ENCODE results near the gene ZNF669.

The ZNF669 gene

DNA sequence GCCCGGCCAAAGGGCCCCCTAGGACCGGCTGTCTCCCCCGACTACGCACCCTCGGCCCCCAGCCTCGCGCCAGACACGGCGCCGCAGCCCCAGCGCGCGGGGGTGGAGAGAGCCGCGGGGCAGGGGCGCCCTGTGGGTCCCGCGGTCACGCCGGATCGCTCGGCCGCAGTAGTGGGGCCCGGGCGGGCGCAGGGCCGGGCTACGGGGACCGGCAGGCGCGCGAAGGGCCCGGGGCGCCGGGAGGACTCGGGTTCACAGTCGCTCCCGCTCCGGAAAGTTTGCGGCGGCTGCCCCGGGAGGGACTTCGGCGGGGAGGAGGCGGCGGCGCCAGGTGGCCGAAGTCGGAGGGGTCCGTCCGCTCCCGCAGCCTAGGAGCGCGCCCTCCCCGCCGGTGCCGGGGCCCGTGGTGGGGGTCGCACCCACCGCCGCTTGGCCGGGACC lies 7.1 kb upstream of the ZNF669 start:
- DNase-seq (ENCODE audit: low read depth in 2 of 2): no peak

DNA sequence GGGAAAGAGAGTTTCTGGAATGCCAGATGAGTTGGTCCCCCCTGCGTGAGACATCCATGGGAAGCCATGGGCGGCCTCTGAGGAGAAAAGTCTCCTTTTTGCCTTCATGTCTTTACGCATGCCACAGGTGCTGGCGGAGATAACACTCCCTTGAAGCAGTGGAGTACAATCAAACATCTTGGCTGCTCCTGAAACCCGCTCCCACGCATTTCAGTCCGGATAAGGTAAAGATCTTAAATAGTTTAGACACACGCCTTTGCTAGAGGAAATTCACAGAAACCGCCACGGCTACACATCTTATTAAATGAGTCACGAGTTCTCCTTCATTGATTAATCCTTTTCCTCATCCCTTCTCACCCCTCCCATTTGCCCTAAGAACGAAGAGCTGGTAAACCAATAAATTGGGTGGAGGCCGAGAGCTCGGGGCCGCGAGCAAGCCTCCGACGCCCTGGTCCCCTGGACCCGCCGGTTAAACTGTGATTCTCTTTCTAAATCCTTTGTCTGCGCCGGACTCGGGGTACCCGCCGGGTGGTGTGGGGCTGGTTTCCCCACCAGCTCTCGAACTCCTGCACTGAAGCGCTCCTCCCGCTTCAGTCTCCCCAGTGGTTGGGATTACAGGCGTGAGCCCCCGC lies 6.6 kb upstream of the ZNF669 start:
- DNase-seq (ENCODE audit: low read depth in 2 of 2): peak in 1 of 2 donors; percentile 45

DNA sequence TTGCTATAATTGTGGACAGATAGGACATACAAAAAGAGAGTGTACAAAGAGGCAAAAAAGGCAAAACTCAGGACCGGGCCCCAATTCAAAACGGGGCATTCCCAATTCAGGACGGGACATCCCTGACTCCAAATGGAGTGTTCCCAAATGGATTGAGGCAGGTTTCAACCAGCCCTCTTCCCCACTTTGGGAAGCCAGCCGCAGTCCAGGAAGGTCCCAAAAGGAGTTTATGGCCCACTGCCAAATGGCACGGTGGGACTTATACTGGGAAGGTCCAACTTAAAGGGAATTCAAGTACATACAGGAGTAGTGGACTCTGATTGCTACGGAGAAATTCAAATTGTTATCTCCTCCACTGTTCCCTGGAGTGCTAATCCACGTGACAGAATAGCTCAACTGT lies 3.5 kb upstream of the ZNF669 start:
- DNase-seq (ENCODE audit: low read depth in 2 of 2): no peak

DNA sequence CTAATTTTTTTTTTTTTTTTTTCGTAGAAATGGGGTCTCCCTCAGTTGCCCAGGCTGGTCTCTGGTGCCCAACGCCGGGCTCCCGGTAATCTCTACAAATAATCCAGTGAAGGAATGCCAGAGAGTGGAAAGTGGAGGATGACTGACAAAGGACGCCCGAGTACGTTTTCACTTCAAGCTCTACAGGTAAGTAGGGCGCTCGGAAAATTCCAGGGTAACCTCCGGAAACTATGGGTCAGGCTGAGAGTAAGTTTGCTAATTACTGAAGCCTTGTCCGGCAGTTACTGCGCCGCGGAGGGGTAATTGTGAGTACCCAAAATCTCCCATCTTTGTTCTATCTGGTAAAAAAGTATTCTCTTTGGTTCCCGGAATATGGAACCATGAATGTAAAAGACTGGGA lies 1.8 kb upstream of the ZNF669 start:
- no peak for DNase-seq (ENCODE audit: low read depth in 2 of 2)

DNA sequence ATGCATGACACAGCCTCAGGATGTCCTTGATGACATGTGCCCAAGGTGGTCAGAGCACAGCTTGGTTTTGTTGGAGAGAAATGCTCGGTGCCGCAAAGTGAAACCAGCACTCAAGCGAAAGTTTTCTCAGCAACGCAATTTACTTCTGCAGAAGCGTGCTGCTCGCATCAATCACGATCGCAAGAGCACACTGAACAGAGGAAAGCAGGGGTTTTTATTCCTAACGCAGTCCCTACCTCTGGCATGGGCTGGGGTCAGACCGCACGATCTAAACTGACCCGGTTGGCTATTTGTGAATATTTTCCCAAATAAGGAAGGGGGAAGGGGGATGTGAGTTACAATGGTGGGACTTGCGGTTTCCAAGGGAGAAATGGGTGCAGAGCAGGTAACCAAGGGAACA lies 809 bp upstream of the ZNF669 start:
- DNase-seq (ENCODE audit: low read depth in 2 of 2): no peak

DNA sequence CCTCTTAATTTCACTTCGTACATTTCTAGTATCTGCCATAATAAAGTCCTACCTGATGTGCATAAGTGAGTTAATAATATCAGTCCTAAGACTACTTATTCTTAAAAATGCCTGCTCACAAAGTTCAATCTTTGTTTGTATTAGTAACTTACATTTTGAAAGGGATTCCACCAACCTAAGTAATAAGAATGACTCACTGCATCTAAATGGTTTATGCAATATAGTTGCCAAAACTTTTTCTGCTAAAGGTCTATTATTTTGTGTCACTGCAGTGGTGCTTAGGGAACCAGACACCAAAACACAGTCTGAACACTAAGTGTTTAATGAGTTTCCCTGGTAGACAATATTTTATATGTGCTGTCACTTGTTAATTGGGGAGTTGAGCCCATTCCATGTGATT lies 1.8 kb downstream of the ZNF669 start:
- no peak for DNase-seq (ENCODE audit: low read depth in 2 of 2)

DNA sequence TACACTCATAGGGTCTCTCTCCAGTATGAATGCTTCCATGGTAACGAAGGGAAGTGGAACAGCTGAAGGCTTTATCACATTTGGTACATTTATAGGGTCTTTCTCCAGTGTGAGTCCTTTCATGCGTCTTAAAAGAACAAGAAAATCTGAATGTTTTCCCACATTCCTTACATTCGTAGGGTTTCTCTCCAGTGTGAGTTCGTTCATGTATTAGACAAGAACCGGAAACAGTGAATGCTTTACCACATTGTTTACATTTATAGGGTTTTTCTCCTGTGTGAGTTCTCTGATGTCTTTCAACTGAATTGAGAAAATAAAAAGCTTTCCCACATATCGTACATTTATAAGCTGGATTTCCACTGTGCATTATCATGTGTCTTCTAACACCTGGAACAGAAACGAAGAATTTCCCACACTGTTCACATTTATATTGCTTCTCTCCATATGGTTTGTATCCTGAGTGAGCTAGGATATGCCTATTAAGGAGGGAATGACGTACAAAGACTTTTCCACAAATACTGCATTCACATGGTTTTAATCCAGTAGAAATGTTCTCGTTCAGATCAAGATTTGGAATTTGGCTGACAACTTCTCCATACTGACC lies 3.4 kb downstream of the ZNF669 start:
- no peak for DNase-seq (ENCODE audit: low read depth in 2 of 2)

DNA sequence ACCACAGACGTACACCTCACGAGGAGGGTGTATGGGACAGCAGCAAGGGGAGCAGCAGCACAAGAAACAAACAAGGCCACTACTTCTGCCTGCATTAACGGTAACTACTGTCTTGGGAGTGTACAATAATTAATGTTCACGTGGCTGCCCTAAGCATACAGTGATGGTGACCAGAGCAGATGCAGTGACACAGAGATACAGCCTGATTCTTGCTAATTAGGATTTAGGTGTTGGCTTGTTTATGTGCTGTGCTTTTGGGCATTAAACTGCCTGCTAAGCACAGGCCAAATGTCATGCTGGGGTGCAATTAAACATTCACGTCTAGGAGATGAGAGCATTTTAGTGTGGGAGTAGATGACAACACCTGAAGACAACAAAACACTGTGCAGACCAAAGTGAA lies 7.2 kb downstream of the ZNF669 start:
- DNase-seq (ENCODE audit: low read depth in 2 of 2): no peak

DNA sequence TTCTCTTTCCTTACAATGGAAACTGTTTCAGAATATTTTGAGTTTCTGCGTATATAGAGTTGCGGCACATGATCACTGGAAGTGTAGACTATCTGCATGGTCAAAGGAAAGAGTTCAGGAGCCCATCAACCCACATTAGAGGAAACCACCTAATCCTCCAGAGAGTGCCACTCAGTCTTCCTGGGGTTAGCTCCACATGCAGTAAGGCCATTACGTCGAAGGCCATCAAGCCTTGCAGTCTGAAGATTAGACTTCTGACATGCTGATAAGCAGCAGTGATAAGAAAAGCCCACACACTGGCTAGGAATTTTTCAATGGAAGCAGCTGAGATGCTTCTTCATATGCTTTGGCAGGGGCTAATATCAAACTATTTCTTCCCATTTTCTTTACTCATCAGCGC lies 7.6 kb downstream of the ZNF669 start:
- DNase-seq (ENCODE audit: low read depth in 2 of 2): no peak

DNA sequence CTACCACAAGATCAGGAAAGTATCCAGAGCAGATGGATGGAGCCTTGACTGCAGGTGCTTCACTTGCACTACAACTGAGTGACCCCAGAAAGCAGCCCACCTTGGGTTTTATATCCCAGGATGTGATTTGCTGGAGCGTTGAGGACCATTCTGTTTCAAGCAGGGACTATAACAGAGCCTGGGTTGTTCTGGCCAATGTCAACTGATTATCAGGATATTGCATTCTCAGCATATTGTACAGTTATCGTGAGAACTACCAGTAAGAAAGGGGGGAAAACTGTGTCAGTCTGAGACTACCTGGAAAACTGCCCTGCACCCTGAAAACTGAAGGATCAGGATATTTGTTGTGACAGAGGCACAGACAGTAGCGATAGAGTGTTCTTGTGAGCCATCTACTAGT lies 8.0 kb downstream of the ZNF669 start:
- DNase-seq (ENCODE audit: low read depth in 2 of 2): no peak

DNA sequence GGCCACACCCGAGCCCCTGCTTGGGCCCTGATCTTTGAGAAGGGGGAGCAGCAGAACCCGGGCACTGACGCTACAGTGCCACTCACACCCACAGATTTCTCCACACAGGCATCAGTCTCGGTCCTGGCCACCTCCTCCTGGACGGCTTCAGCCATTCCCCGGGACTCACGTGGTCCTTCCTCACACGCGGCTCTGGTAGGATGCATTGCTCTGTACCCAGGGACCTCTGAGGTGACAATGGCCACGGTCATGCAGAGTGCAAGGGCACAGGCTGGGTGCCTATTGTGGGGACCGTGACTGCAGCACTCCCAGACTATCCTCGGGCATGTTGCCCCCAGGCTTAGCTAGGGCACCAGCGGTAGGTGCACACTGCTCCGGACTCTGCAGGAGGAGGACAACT lies 13.7 kb downstream of the ZNF669 start:
- DNase-seq (ENCODE audit: low read depth in 2 of 2): no peak

DNA sequence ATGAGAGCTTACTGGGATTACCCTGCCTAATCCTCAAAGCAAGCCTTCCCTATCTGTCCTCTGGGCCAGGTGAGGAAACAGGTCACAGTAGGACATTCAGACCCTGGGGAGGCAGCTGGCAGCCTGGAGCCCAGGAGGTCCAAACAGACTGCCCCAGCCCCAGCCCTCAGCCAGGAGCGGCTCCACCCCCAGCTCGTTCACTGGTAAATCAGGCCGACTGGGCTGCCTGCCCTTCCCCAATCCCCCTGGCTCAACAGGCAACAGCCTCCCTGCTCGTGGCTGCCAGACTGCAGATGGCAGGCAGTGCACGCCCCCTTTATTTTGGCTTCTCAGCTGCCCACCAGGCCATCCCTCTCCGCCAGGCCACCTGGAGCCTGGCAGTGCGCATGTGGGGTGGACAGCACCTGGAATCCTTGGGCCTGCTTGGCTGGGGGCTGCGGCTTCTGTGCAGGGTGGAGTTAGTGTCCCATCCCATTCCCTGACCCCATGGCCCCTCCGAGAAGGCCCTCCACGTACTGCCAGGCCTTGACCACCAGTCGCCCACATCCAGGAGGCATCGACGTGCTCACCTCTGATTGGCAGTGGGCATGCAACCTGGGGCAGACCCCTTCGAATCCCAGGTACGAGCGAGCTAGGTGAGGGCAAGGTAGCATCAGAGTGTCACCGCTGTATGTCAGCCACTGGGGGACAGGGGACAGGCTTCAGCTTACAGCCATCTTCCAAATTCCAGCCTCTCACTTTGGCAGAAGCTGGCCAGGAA lies 14.4 kb downstream of the ZNF669 start:
- no peak for DNase-seq (ENCODE audit: low read depth in 2 of 2)

DNA sequence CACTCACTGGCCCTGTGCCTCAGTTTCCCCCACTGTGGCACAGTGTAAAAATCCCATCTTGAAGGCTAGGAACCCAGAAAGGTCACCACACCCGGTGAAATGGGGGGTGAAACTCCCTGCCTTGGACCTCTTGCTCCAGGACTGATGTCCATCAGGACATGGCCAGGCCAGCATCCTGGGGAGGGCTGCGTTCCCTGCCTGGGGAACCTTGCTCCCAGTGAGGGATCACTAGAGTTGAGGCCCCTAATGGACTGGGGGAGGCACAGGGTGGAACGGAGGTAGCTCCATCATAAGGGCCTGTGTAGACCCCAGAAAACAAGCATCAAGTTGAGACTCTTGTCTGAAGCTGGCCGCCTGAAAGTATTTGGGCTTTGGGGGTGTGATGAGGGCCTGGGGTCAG lies 15.2 kb downstream of the ZNF669 start:
- no peak for DNase-seq (ENCODE audit: low read depth in 2 of 2)

DNA sequence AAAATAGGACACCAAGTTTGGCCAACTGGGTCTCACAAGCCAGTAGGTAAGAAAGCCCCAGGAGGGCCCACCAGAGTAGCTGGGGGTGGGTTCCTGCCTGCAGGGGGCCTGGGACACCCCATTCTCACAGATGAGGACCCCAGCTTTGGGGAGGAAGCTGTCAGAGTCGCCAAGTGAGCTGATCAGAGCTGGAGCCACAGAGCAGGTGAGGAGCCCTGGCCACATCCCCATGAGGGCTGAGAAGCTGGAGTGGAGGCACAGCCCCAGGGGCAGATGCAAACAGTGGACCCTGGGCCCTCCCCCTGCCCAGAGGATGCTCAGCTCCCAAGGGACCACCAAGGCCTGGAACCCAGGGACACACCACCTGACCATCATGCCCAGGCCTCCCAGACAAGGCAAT lies 16.9 kb downstream of the ZNF669 start:
- no peak for DNase-seq (ENCODE audit: low read depth in 2 of 2)

DNA sequence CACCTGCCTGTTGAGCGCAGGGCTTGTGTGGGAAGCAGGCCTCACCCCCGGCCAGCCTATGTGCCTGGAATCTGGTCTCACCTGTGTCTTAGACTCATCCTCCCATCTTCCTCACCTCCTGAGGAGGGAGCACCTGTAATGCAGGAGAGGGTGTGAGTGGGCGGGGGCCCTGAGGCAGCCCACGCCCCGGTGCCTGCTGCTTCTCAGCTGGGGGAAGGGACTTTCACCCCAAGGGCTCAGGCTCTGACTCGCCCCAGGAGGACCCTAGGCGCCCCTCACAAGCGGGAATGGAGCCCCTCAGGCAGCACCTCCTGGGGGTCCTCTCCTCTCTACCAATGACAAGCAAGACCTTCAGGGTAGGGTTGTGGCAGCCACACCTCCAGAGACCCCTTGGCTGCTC lies 18.8 kb downstream of the ZNF669 start:
- DNase-seq (ENCODE audit: low read depth in 2 of 2): no peak

DNA sequence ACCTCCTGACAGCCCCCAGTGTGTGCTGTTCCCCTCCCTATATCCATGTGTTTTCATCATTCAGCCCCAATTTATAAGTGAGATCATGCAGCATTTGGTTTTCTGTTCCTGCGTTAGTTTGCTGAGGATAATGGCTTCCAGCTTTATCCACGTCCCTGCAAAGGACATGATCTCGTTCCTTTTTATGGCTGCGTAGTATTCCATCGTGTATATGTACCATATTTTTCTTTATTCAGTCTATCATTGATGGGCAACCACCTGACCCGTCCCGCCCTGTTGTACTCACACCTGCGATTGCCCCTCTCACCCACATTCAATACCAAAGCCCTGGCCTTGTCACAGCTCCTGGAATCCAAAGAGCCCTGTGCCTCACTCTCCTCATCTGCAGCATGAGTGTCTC lies 19.4 kb downstream of the ZNF669 start:
- no peak for DNase-seq (ENCODE audit: low read depth in 2 of 2)

DNA sequence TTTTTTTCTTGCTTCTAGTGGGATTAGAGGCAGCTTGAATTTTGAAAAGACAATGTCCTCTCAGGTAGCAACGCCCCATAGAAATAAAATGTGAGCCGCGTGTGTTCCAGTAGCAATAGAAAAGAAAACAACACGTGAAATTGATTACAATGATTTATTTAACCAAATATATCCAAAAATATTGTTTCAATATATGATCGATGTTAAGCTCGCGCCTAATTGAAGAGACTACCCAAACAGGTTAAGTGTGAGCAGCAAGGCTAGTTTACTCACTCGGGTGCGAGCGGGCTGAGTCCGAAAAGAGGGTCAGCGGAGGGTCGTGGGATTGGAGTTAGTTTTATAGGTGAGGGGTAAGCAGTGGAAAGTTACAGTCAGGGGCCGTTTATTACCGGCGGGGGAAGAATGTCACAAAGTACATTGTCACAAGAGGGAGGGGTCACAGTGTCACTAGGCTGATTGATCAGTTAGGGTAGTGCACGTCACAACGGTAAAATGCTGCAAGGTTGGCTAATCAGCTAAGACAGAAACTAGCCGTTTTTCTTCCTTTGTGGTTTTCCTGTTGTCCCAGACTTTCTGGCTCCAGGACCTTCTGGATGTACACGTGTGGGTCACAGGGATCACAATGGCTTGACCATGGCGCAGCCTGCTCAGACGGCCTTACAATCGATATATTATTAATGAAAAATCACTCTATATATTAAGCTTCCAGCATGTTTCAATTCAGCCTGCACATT lies 24.8 kb downstream of the ZNF669 start:
- no peak for DNase-seq (ENCODE audit: low read depth in 2 of 2)

DNA sequence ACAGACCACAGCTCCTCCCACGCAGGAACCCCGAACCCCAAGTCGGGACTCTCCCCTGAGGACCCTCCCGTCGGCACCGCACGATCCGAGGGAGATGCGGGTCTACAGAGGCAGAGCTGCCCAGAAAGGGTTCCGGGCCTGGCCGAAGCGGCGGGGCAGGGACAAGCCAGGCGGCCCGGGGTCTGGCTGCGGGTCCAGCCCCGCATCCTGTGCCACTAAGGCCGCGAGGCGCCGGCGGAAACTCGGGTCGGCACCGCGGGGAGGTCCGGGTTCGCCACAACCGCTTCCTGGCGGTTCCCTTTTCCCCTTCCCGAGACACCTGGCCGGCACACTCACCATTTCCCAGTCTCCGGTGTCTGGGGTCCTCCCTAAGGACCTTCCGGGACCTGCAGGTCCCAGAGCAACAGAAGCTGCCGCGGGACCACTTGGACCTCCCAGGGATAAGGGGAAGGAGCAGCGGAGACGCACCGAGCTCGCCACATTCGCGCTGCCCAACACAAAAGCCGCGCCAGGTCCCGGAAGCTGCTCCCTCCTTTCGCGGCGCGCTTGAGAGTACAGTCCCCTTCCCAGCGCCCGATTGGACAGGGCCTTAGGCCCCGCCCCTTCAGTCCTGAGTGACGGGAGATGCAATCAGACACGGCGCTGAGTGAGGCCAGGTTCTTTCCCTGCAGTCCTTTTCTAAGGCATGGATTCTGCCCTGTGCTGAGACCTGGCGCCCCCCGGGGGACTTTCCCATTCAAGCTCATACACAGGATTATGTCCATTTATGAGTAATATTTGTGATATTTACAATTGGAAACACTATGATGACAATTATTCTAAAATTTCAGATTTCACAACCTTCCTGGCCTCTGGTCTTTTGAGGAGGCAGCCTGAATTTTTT lies 25.7 kb downstream of the ZNF669 start, which contains the start of gene ZNF670:
Gene ZNF670 (minus strand): TSS at position 554 of the 883 bp plus-strand sequence. CDS start 215 bp downstream, at position 339.
- DNase-seq (ENCODE audit: low read depth in 2 of 2): peak; percentile 85 to 93

DNA sequence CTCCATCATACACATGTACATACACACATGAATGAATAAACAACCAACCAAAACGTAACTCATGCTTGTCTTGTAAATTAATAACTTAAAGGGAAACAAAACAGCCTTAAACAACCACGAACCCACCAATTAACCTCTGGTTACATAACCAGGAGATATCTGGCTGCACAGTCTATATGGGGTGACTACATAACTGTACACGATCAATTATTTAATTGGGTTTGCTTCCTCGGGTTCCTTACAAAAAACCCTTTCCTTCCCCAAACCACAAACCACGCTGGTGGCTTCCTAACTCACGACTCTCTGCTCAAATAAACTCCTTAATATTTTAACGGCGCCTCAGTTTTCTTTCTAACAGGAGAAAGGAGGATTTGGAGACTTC lies 26.3 kb downstream of the ZNF669 start:
- no peak for DNase-seq (ENCODE audit: low read depth in 2 of 2)

DNA sequence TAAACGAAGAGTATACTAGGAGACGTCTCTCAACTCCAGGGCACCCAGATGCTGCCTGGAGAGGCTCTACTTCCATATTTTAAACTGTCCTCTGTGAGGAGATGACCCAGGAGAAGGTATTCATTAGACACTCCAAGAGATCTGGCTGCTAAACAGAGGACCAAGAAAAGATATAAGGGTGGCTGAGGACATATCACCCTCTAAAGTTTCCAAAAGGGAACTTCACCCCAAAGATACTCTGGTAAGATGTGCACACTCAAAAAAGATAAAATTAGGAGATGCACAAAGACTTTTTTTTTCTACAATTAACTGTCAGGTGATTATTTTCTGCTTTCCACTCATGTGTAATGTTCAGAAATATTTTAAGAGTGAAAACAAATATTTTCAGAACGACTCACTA lies 26.9 kb downstream of the ZNF669 start:
- no peak for DNase-seq (ENCODE audit: low read depth in 2 of 2)

DNA sequence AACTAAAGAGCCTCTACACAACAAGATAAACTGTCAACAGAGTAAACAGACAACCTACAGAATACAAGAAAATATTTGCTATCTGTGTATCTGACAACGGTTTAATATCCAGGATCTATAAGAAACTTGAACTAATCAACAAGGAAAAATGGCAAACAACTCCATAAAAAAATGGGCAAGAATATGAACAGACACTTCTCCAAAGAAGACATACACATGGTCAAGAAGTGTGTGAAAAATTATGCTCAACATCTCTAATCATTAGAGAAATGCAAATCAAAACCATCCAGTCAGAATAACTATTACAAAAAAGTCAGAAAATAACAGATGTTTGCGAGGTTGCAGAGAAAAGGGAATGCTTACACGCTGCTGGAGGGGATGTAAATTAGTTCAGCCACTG lies 33.5 kb downstream of the ZNF669 start:
- no peak for DNase-seq (ENCODE audit: low read depth in 2 of 2)

Measured in stimulated activated CD4-positive, alpha-beta T cell treated with anti-CD3 and anti-CD28 coated beads, Interleukin-4, amount 100 ng/mL, for 48 hours (primary cell).